HK-2 (cell line): ENCODE results near the gene CHRNA4.
"Not testable (repeated sequence)": the region's sequence is repeated elsewhere in the genome, so short reads cannot be mapped to it uniquely, and the experiment has no call there.

ENCODE experiments used
- DNase-seq: peaks from one replicate; pipeline ENCODE4 v3.0.0-alpha.2; 2018; ENCODE audit not compliant: unreplicated experiment

CHRNA4 gene

DNA sequence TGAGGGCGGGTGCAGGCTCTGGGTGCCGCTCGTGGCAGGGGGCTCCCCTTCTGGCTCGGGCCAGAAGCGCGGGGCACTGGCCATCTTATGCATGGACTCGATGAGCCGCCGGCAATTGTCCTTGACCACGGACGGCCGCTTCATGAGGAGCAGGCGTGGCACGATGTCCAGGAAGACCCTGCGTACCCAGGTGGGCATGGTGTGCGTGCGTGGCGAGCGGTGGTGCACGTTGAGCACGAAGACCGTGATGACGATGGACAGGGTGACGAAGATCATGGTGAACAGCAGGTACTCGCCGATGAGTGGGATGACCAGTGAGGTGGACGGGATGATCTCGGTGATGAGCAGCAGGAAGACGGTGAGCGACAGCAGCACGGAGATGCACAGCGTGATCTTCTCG is 11.0 kb downstream of the CHRNA4 start:
- no peak for DNase-seq

DNA sequence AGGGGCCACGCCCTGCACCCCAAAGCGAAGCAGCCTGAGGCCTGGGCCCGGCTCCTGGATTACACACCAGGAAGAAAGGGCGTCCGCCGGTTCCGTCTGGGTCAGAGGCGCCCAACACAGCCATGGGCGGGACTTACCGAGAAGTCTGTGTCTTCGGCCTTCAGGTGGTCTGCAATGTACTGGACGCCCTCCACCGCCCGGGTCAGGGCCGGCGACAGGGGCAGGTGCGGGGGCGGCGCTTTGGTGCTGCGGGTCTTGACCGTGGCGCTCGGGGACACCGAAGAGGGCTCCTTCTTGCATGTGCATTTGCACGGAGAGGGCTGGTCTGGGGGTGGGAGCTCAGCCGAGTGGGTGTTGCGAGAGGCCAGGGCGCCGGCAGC is 11.6 kb downstream of the CHRNA4 start:
- no peak for DNase-seq

DNA sequence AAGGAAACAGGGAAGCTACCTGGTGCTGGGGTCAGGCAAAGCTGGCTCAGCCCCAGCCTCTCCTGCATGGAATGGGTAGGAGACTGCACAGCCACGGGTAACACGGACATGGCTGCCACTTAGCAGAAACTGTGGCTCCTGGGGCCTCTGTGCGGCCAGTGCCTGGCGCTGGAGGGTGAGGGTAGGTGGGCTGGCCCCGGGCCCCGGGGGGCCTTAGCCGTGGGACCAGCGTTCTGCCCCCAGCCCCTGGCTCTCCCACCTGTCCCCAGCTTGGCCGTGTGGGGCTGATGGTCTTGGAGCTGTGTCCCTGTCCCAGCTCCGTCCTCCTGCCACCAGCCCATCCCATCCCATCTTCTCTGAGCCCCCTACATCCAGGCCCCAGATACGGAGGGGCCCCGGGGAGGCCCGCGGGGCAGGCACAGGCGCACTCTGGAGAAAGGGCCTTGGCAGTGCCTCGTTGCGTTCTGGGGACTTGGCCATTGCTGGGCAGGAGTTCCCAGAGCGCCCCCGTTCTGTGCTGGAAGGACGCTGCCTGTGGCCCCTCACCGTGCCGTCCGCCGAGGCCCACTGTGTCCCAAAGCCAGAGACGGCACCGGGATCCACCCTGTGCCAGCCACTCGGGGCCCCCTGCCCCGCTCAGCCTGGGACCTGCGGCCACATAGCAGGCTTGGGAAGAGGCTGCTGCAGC is 12.2 kb downstream of the CHRNA4 start:
- no peak for DNase-seq

DNA sequence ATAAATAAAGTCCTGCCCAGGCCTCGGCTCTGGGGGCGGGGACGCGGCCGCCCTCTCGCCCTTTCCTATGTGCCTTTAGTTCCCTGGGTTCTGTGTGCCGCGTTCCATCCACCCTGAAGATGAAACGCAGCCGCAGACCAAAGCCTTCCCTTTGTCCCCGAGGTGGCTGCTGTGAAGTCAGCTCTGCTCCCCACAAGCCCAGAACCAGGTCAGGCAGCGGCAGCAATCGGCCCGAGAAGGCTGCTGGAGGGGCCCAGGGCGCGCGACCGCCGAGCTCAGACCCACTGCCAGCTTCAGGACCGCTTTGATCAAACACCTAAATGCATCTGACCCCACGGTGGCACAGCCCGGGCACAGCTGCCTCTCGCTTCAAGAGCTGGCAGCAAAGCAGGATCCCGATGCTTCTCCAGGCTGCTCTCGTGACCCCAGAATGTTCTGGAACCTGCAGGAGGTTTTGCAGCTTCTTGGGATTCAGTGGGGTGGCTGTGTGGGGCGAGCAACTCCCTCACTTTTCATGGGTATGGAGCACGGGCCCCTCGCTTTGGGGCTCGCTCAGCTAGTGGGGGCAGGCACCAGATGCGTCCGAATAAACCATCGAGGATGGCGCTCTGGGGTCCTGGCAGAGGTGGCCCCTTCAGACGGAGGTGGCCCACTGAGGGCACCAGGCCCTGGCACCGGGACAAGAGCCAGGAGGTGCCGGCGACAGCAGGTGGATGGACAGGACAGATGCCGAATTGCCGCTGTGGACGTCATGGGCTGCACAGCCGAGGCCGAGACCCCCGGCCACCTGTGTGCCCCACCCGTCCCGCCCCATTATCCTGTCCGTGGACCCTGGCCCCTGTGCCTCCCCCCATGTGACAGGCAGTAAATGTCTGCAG is 13.0 kb downstream of the CHRNA4 start:
- DNase-seq = no peak

DNA sequence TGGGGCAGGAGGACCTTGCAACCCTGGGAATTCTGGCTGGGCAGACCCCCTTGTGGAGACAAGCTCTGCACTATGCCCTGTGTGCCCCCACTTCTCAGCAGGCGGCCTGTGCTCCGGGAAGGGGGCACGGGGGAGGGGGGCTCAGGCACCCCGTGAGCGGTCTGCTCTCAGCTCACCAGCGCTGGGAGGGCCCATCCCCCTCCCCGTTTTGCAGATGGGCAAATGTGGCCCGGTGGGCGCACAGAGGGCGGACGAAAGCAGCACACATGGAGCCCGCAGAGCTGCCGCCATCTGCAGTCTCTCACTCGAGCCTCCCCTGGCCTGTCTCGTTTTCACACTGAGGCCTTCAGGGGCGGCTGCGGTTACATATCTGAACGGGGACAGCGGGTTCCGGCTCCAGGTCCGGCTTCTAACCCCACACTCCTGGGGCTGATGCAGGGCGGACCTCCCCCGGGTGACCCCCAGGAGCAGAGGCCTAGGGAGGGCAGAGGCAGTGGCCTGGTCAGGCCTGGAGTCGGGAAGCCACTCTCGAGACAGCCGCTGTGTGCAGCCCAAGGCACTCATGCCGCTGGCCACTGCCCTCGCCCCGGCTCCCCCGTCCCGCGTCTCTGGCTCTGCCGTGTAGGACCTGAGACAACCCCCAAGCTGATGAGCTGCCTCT is 13.9 kb downstream of the CHRNA4 start:
- no peak for DNase-seq

DNA sequence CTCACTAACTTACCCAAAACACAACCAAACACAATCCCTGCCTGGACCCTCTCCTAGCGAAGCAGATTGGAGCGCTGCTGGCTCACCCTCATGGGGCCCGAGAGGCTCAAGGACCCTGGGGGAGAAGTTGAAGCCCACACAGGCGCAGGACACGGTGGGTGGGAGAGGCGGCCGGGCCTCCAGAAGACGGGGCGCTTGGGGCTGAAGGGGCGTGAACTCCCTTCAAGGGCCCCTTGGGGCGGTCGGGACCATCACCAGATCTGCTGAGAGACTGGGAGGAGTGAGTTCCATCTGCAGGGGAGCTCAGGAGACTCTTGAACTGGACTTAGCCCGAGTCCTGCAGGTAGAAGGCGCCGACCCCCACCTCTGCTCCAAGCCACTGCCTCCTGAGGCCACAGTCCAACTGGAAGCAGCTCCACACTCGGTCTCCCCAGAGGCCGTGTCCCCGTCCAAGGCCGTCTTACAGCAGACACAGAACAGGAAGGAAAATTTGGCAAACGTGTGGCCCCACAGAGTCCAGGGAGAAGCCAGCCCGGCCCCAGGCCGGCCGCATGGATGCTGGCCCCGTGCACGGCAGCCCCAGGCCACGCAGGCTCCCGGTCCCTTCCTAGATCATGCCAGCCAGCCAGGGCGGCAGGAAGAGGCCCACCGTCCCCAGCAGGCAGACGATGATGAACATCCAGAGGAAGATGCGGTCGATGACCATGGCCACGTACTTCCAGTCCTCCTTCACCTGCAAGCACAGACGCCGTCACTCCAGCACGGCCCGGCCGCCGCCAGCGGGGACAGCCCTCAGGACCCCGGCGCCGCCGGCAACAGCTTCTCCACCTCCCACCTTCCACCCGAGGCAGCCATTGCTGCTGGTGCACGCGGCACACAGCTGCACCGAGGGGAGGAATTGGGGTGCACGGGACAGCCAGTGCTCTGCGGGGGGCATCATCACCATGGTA is 14.7 kb downstream of the CHRNA4 start:
- no peak for DNase-seq

DNA sequence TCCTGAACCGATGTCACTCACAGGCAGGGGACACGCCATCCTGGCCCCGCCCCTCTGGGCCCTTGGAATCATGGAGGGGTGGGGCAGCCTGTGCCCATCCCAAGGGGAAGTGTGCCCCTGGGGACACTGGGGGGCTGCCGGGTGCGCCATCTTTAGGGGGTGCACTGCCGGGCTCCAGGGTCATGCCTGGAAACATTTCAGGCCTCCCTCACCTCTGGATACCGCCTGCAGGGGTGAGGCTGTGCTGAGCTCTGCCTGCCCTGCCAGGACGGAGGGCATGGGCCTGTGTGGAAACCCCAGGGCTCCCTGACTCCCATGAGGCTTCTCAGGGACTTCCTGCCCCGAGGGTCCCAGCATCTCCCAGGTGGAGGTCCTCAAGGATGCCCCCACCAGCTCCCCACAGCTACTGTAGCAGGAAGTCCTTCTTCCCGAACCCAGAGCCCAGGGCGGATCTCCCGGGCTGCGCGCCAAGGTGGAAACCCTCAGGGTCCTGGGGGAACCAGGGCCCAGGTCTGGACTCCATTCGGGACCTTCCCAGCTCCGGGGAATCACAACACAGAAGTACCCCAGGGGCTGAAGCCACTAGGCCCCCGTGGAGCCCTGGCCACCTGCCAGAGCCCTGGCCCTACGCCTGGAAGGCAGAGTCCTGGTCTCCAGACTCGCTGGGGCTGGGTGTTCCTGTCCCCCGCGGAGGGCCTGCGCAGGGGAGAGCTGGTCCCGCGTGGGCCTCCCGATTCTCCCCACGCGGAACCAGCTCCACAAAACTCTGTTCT is 15.6 kb downstream of the CHRNA4 start:
- no peak for DNase-seq

DNA sequence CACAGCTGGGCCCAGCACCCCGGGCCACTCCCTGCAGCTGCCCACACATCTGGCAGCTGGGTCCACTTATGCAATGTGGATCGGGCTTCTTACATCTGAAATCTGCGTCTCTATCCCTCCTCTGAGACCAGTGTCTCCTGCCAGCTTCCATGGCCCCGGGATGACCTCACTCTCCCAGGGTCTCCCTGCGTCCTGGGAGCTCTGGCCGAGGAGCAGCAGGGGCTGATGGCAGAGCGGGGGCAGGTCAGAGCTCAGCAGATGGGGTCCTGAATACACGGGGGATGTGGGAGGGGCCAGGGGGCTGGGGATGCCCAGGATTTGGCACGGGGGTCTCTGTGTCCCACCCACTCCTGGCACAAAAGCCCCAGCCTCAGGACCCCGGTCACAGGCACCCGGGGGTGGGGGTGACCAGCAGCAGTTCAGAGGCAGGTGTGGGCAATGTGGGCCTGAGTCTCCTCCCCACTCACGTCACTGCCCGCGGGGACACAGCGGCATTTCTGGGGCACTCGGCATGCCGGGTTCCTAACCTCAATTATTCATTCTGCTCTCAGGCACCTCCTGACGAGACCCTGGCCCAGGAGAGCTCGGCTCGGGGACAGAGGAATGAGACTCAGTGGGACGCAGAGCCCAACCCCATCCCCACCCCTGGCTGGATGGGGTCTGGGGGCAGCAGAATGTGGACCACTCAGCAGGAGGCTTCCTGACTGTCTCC is 16.4 kb downstream of the CHRNA4 start:
- no peak for DNase-seq

DNA sequence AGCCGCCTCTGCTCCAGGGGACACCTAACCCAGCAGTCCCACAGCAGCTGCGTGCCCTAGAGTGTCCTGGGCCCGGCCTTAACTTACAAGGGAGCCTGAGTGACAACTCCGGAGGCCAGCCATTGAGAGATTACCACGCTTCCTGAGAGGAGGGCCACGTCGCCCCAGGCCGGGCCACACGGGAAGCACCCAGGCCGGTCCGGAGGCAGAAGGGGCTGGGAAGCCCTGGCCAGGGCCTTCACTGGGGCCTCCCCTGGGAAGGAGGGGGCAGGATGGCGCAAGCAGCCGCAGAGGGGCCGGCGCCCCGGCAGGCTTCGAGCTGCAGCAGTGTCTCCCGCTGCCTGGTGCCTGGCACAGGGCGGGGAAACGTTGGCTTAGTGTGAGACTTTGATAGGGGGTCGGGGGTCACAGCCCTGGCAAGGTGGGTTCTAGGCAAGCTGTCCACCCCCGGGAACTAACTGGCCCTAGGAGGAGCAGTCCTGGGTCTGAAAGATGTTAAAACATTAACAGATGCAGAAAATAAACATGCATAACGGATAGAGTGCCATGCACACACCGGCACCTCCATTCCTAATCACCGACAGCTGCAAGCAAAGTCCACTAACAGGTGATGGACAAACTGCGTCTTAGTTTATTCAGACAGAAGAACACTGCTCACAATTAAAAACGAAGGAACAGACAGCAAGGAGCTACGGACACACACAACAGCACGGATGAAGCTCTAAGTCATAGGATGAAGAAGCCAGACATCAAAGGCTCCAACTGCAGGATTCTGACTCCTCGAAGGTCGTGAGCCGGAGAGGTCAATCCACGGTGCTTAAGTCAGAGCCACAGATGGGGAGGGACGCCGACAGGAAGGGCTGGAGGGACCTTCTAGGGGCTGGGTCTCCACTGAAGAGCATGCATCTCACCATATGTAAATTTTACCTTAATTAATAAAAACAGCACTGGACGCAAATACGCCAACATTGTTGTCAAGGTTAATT is 17.4 kb downstream of the CHRNA4 start:
- DNase-seq = no peak

DNA sequence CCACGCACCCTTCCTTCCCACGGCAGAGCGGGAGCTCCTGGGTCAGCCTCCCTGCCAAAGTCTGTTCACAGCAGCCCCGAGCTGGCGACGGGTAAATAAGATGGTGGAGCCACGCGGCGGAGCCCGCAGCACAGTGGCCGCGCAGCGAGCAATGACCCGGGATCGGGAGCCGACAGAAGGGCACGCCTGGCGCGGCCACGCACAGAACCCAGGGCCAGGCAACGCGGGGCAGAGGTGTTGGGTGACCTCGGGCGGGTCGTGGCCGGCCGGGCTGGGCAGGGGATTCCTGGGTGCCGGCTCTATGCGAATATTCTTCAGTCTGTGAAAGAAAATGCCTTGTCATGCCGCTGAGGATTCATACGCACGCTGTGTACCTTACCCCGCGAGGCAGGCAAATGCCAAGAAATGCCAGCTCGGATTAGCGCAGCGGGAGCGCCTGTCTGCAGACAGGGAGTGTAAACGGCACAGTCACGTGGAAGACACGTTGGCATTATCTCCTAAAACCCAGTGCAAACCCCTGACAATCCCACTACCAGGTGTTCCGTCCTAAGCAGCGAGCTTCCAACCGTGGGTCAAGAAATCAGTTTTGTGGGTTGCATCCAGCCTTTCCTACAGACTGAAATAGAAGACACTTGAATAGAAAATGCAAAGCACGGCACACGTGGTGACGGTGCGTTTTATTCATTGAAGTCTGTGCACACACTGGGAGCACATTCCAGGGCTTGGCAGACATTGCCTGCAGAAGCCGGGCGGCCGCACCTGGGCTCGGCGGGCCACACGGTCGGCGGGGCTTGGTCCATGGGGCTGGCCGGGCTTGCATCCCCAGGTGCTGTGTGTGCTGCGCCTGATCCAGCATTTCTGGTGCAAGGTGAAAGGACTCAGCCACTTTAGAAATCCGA is 18.3 kb downstream of the CHRNA4 start:
- no peak for DNase-seq

DNA sequence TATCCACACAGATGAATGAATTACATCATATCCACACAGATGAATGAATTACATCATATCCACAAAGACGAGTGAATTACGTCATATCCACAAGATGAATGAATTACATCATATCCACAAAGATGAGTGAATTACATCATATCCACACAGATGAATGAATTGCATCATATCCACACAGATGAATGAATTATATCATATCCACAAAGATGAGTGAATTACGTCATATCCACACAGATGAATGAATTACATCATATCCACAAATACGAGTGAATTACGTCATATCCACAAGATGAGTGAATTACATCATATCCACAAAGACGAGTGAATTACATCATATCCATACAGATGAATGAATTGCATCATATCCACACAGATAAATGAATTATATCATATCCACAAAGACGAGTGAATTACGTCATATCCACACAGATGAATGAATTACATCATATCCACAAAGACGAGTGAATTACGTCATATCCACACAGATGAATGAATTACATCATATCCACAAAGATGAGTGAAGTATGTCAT is 20.9 kb downstream of the CHRNA4 start:
- DNase-seq = not testable (repeated sequence)

DNA sequence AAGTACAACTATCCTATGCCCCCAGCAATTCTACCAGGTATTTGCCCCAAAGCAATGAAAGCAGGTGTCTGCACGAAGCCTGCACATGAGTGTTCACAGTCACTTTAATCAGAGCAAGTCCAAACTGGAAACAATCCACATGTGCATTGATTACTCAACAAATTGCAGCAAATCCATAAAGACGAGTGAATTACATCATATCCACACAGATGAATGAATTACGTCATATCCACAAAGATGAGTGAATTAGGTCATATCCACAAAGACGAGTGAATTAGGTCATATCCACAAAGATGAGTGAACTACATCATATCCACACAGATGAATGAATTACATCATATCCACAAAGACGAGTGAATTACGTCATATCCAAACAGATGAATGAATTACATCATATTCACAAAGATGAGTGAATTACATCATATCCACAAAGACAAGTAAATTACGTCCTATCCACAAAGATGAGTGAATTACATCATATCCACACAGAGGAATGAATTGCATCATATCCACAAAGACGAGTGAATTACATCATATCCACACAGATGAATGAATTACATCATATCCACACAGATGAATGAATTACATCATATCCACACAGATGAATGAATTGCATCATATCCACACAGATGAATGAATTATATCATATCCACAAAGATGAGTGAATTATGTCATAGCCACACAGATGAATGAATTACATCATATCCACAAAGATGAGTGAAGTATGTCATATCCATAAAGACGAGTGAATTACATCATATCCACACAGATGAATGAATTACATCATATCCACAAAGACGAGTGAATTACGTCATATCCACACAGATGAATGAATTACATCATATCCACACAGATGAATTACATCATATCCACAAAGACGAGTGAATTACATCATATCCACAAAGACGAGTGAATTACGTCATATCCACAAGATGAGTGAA is 21.7 kb downstream of the CHRNA4 start:
- not testable (repeated sequence) for DNase-seq

DNA sequence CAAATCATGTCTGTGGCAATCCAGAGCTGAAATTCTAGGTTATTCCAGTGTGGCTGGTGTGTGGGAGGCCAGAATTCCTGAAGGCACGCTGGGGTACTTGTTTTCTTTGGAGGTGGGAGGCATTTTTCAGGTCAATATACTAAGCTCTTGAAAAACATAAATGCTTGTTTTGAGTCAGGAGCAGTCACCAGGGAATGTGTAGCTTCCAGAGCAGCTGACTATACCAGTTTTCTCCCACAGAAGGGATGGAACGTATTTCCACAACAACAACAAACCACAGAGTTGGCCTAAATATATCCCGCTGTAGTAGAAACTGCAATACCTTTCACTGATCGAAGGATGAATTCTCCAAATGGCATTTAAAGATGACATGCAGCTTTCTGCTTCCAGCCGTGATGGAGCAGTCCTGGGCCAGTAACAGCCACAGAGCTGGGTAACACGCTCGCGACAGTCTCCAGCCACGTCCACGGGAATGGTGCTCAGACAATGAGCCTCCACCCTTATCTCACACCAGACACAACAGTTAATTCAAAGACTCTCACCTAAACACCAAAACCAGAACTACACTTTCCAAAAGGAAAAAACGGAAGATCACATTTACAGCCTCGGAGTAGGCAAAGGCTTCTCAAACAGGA is 23.2 kb downstream of the CHRNA4 start:
- no peak for DNase-seq

DNA sequence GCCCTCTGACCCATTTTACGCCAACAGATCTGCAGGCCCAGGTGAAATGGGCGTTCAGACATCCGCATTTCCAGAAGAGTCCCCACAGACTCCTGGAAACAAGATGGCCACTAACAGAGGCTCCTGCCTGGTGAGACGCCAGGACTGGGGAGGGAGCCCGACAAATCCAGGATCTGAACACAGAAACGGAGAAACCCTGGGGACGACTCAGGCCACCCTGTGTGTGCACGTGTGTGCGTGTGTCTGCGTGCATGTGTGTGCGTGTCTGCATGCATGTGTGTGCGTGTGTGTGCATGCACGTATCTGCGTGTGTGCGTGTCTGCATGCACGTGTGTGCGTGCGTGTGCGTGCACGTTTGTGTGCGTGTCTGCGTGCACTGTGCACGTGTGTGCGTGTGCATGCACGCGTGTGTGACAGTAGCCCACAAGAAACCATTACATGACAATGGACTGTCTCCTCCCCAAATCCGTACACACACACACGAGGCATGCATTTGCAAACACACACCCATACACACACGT is 24.9 kb downstream of the CHRNA4 start:
- DNase-seq = no peak

DNA sequence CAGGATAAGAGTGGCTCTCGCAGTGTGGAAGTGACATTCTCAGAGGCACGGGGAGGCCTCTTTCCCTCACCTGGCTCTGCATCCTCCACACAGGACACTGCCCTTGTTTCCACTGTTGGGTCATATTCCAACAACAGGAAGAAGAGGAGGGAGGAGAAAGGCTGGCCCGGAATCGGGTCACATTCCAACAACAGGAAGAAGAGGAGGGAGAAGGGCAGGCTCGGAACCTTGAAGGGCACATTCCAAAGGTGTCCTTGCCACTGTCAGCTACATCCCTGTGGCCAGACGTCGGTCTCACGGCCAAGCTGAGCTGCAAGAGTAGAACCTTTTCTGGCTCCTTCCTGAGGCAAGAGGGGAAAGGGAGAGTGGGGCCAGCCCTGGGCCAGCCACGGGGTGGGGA is 25.4 kb downstream of the CHRNA4 start:
- DNase-seq = no peak

DNA sequence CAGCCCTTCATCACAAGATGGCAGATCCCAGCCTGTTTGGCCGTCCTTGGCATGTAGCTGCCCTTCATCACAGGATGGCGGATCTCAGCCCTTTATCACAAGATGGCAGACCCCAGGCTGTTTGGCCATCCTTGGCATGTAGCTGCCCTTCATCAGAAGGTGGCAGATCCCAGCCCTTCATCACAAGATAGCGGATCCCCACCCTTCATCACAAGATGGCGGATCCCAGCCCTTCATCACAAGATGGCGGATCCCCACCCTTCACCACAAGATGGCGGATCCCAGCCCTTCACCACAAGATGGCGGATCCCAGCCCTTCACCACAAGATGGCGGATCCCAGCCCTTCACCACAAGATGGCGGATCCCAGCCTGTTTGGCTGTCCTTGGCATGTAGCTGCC is 26.1 kb downstream of the CHRNA4 start:
- DNase-seq = not testable (repeated sequence)
